ENCODE measurements around the gene LPGAT1.

Gene LPGAT1

DNA sequence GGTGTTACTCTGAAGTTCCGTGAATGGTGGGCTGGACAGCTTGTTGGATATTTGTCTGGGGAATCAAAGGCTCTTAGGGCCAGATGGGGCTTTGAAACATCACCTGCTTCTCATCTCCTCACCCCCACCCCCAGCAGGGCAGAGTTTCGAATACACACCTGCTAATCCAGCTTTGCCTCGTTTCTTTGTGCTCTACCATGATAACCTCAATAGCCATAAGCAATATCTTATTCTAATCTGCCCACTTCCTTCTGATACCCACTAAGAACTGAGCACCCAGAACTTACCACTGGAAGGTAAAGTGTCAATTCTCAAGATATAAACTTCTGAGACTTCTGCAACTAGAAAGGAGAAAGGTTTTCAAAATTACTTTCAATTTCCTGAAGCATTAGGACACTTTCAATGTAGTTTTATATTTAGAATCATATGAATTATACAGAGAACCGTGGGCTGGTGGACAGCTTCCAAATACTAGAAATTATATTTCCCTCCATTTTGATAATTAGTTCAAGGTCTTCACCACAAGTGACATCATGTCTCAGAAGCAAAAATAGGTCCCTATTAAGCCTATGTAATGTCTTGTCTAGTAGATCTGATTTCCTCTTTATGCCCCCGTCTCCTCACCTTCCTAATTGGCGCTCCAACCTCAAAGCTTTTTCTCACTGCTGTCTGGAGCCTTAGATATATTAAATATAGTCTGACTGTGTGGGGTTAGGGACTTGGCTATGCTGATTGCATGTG, 90.7 kb downstream of the LPGAT1 start:
- no peak for TF ChIP-seq CTCF (IDR thresholded peaks at IDR 0.05; ENCODE audit: low read depth, low read length)
- DNase-seq (ENCODE audit: extremely low read depth, low read depth): no peak

GRCh38 chr1:211738691-211739301, 91.8 kb downstream of the LPGAT1 start:
- DNase-seq (ENCODE audit: extremely low read depth, low read depth): no peak
- TF ChIP-seq CTCF (IDR thresholded peaks at IDR 0.05; ENCODE audit: low read depth, low read length): no peak

DNA sequence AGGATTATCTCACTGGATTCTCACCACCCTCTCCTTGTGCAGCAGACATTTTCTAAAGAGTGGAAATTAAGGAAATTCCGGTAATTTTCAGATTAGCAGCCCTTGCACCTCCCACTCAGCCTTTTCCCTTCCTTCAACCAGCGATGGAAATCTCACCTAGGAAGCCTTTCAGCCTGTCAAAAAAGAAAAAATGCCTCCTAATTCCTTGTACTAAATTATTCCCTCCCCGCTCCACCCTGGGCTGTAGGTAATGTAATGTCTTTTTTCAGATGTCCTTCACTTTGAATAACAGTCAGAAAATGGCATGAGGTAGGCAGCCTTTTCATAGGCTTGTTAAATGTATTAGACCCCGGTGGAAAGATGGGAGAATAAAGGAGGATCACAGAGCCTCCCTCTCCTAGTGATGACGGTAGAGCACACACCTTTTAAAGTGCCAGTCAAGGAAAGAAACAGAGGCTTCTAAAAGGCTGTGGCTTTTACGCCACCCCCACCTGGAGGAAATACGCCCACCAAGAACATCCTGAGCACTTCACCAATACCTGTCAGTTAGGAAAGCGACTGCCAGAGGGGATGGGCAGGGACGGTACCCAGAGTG, 92.4 kb downstream of the LPGAT1 start:
- DNase-seq (ENCODE audit: extremely low read depth, low read depth): no peak
- no peak for TF ChIP-seq CTCF (IDR thresholded peaks at IDR 0.05; ENCODE audit: low read depth, low read length)

DNA sequence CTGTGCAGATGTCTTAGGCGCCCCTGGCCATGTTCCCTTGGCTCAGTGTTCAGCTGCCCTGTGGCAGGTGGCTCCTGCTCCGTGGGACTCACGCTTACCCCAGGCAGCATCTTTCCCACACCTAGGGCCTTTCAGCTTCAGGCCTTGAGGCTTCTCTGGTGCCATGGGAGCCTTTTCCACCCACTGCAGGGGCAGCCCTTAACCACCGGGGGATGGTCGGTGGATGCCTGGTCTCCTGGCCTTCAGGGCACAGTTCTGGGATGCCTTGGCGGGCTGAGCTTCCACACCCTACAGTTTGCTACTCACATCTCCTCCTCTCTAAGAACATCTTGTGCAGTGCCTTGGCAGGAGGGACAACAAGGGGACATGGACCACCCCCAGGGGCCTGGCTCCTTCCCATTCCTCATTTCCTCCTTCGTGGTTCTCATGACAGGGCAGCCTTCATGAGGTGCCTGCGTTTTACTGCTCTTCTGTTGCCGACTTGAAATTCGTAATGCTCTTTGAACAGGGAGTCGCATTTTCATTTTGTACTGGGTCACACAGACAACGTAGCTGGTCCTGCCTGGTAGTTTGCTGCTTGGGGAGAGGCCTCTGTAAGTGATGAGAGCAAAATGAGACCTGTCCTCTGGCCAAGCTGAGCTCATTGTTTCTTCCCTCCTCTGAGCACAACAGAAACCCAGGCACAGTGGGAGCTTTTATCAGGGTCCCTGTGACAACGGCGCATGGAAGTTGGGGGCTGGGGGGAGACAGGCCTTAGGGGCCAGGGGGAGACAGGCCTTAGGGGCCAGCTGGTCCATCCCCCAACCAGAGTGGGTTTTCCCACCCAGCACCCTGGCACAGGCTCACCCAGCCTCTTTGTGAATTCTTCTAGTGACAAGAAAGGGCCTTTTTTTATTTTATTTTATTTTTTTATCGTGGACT, 93.2 kb downstream of the LPGAT1 start:
- no peak for TF ChIP-seq CTCF (IDR thresholded peaks at IDR 0.05; ENCODE audit: low read depth, low read length)
- no peak for DNase-seq (ENCODE audit: extremely low read depth, low read depth)

- TF ChIP-seq CTCF (IDR thresholded peaks at IDR 0.05; ENCODE audit: low read depth, low read length): no peak
- no peak for DNase-seq (ENCODE audit: extremely low read depth, low read depth)
These were observed 94.1 kb downstream of the LPGAT1 start for GRCh38 chr1:211736351-211736915.

DNA sequence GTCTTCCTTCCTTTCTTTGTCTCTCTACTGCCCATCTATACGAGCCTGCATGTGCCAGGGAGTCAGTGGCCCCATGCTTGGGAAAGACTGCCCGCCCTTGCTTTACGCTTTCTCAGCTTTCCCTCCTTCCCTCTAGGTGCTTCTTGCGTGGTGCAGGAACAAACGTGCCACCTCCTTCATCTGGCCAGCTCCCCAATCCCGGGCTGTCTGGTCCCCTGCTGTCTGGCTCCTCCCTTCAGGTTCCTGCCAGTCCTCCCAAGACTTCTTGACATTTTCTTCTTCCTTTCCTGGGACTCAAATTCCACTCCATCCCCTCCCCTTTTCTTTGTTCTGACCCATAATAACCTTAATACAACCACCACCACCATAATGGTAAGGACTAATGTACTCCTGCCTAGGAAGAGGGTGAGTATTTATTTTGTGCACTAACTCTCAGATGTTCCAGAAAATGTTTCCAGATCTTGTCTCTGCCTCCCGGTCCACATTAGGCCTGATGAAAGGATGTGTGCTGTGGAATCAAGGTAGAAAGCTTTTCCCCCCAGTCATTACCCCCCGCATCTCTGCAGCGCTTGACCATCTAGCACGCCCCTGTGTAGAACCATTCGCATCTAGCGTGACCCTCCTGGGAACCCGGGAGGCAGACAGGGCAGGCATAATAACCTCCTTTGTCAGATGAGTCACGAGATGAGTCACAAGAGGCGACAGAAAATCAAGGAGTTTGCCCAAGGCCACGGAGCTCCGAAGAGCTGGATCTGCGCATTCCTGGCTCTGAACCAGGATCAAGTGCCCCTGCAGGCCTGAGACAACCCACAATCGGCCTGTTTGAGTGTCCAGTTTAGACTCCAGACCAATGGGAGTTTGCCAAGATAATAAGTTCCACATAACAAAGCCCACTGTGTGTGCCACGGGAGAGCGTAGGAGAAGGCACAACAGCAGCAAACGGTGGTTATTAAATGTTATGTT, 95.1 kb downstream of the LPGAT1 start:
- TF ChIP-seq CTCF (IDR thresholded peaks at IDR 0.05; ENCODE audit: low read depth, low read length): no peak

More for the DNA sequence above, 95.1 kb downstream of the LPGAT1 start:
- peak; percentile 81 for DNase-seq (ENCODE audit: extremely low read depth, low read depth)

Measured in AG09319 (cell line).